Adrenal gland (tissue), 5 donors: Measurements from ENCODE around the gene CYP4F3.

Experiments used
- CTCF ChIP-seq, 6 experiments: fragments of 450-650 bp in 4 of 6; fragments of 200-600 bp in 2 of 6; sonication (generic) in 1 of 6; IDR thresholded peaks; 1 replicate in 5 of 6; 2 replicates in 1 of 6; pipeline versions ENCODE4 v1.5.1 to v1.8.0; 2016 to 2021; ENCODE audit warnings: antibody characterized with exemption in 6 of 6, mild to moderate bottlenecking in 2 of 6, moderate library complexity in 1 of 6
- POLR2A ChIP-seq, 2 donors: fragments of 450-650 bp; IDR thresholded peaks; one replicate each; pipeline ENCODE4 v1.6.1; 2017; ENCODE audit warnings: antibody characterized with exemption in 2 of 2, mild to moderate bottlenecking in 2 of 2, moderate library complexity in 1 of 2
- donor health status: DM: no; HTN: no; CAD: no.

DNA sequence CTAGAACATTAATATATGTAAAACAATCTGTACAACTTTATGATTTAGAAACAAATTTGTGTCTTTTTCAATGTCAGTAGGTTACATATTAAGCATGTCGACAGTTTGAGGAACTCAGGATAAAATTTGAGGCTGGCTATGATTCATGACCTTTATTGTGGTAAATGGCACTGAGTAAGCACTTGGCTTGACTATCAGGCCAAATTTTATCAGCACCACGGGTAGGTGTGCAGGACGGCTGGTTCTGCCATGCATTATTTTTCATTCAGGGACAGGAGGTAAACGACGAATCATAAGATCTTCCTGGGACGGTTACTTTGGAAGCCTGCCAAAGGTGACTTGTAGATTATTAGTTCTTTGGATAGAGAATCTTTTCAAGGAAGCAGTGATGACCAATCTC, 45.6 kb upstream of the CYP4F3 start:
- no peak for TF ChIP-seq POLR2A (IDR thresholded peaks at IDR 0.05)
- no peak for TF ChIP-seq CTCF (IDR thresholded peaks at IDR 0.05)
